ENCODE results near the gene OR10C1.

GRCh38 chr6:29439006-29439405, at the start of gene OR10C1:
- TF ChIP-seq, protein P1, sequence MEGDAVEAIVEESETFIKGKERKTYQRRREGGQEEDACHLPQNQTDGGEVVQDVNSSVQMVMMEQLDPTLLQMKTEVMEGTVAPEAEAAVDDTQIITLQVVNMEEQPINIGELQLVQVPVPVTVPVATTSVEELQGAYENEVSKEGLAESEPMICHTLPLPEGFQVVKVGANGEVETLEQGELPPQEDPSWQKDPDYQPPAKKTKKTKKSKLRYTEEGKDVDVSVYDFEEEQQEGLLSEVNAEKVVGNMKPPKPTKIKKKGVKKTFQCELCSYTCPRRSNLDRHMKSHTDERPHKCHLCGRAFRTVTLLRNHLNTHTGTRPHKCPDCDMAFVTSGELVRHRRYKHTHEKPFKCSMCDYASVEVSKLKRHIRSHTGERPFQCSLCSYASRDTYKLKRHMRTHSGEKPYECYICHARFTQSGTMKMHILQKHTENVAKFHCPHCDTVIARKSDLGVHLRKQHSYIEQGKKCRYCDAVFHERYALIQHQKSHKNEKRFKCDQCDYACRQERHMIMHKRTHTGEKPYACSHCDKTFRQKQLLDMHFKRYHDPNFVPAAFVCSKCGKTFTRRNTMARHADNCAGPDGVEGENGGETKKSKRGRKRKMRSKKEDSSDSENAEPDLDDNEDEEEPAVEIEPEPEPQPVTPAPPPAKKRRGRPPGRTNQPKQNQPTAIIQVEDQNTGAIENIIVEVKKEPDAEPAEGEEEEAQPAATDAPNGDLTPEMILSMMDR (IDR thresholded peaks at IDR 0.05; ENCODE audit: borderline replicate concordance, extremely low read depth, low read length, poor library complexity, severe bottlenecking), result no peak
- no peak for TF ChIP-seq EZH2 (IDR thresholded peaks at IDR 0.05; ENCODE audit: borderline replicate concordance, low read depth, low read length, severe bottlenecking)

Measured in DND-41 (cell line).